Peyer's patch (tissue), 4 donors: ENCODE measurements around the gene SLC26A3. TPM values are rescaled to one million over a fixed set of nuclear protein-coding genes. Genes with fewer than 3 reads are reported as not detected.
A peak's percentile ranks its signal among the peaks of the same experiment; 100 is the strongest.

Experiments used
- DNase-seq, 3 donors: peaks; one replicate each; pipeline ENCODE4 v3.0.0-alpha.2; 2017 to 2019
- H3K27ac ChIP-seq, 4 donors: fragments of 200-600 bp; sonication (generic); one replicate each; pipeline ENCODE4 v1.5.1; 2016 to 2019
- H3K27me3 ChIP-seq, 2 donors: fragments of 200-600 bp; sonication (generic); one replicate each; pipeline ENCODE4 v1.5.1; 2019
- H3K36me3 ChIP-seq, 3 donors: fragments of 200-600 bp; sonication (generic); one replicate each; pipeline ENCODE4 v1.5.1; 2016 to 2019
- H3K4me1 ChIP-seq, 4 donors: fragments of 200-600 bp; sonication (generic); one replicate each; pipeline ENCODE4 v1.5.1; 2016 to 2019
- H3K4me3 ChIP-seq, 4 donors: fragments of 200-600 bp; sonication (generic); 1 replicate in 3 of 4; 2 replicates in 1 of 4; pipeline ENCODE4 v1.5.1; 2016 to 2019; ENCODE audit warnings: mild to moderate bottlenecking in 1 of 4
- H3K9me3 ChIP-seq, 4 donors: fragments of 200-600 bp; sonication (generic); one replicate each; pipeline ENCODE4 v1.5.1; 2016 to 2019; ENCODE audit warnings: mild to moderate bottlenecking in 1 of 4
- CTCF ChIP-seq, 6 experiments: fragments of 450-650 bp in 4 of 6; fragments of 200-600 bp in 2 of 6; sonication (generic) in 1 of 6; IDR thresholded peaks; one replicate each; pipeline ENCODE4 v1.5.1; 2017 to 2019; ENCODE audit warnings: antibody characterized with exemption in 6 of 6, mild to moderate bottlenecking in 3 of 6, moderate library complexity in 1 of 6
- POLR2A ChIP-seq, 2 donors: fragments of 450-650 bp; IDR thresholded peaks; one replicate each; pipeline ENCODE4 v1.5.1; 2017; ENCODE audit warnings: antibody characterized with exemption in 2 of 2, mild to moderate bottlenecking in 2 of 2, moderate library complexity in 2 of 2
- total RNA-seq, 4 donors: library from RNA; depleted of rRNA; stranded (reverse); fragments of >200 nt; gene quantifications; one replicate each; pipeline ENCODE4 v1.1.0, GENCODE V29; 2016

SLC26A3 gene
- total RNA-seq, 4 donors from 2014 or later = 6.6 to 587 (median 341) TPM

GRCh38 chr7:107744345-107744750 is 58.7 kb downstream of the SLC26A3 start:
- no peak for DNase-seq
- peak overlapping the region; percentile 71 to 90 (median 84) for H3K4me3 ChIP-seq
- TF ChIP-seq POLR2A (IDR thresholded peaks at IDR 0.05) (no peak), CTCF (IDR thresholded peaks at IDR 0.05) (peak in 1 of 6 experiments; percentile 11)
- H3K9me3 ChIP-seq = no peaks in the 10 kb centered on the region
- H3K4me1 ChIP-seq = peaks cover 0 to 39% (median 10%) of the 10 kb centered on the region in 4 donors
- H3K27me3 ChIP-seq = no peaks in the 10 kb centered on the region
- H3K27ac ChIP-seq = peak overlapping the region; percentile 89 to 98 (median 96)
- peaks cover 0 to 8% (median 0%) of the 10 kb centered on the region in 3 donors for H3K36me3 ChIP-seq

- Histone ChIP-seq H3K9me3 (no peaks in the 10 kb centered on the region), H3K27ac (peak within 1 kb of the TSS; percentile 89 to 98 (median 96)), H3K4me3 (peak within 1 kb of the TSS; percentile 71 to 90 (median 84)), H3K27me3 (no peaks in the 10 kb centered on the region), H3K4me1 (peaks cover 0 to 39% (median 10%) of the 10 kb centered on the region in 4 donors), H3K36me3 (peaks cover 0 to 2% (median 0%) of the 10 kb centered on the region in 3 donors)
- TF ChIP-seq CTCF (IDR thresholded peaks at IDR 0.05) (peak; percentile 44 to 84 (median 72)), POLR2A (IDR thresholded peaks at IDR 0.05) (peak; percentile 40 to 62)
- DNase-seq = peak; percentile 96 to 99 (median 98)
Observed at GRCh38 chr7:107743567-107744344, 59.3 kb downstream of the SLC26A3 start, which contains the start of gene CBLL1. CBLL1 (plus strand) TSS chr7:107744142; CDS start chr7:107744164, 22 bp downstream.

GRCh38 chr7:107742678-107743566 is 60.1 kb downstream of the SLC26A3 start:
- Histone ChIP-seq H3K27me3 (no peaks in the 10 kb centered on the region), H3K4me1 (peaks cover 0 to 32% (median 10%) of the 10 kb centered on the region in 4 donors), H3K9me3 (no peaks in the 10 kb centered on the region), H3K27ac (peak overlapping the region; percentile 89 to 98 (median 96)), H3K4me3 (peak overlapping the region; percentile 71 to 90 (median 84)), H3K36me3 (no peaks in the 10 kb centered on the region)
- peak; percentile 59 to 81 (median 77) for DNase-seq
- TF ChIP-seq CTCF (IDR thresholded peaks at IDR 0.05) (no peak), POLR2A (IDR thresholded peaks at IDR 0.05) (no peak)

GRCh38 chr7:107728276-107728675 is 74.7 kb downstream of the SLC26A3 start:
- Histone ChIP-seq H3K27ac (no peak overlapping the region), H3K27me3 (no peaks in the 10 kb centered on the region), H3K4me3 (no peak overlapping the region), H3K36me3 (no peaks in the 10 kb centered on the region), H3K9me3 (no peaks in the 10 kb centered on the region), H3K4me1 (no peaks in the 10 kb centered on the region)
- no peak for TF ChIP-seq CTCF (IDR thresholded peaks at IDR 0.05)
- TF ChIP-seq POLR2A (IDR thresholded peaks at IDR 0.05) = no peak
- no peak for DNase-seq

- TF ChIP-seq POLR2A (IDR thresholded peaks at IDR 0.05) (no peak), CTCF (IDR thresholded peaks at IDR 0.05) (no peak)
- Histone ChIP-seq H3K27me3 (no peaks in the 10 kb centered on the region), H3K27ac (no peak overlapping the region), H3K36me3 (no peaks in the 10 kb centered on the region), H3K4me3 (no peak overlapping the region), H3K4me1 (no peaks in the 10 kb centered on the region), H3K9me3 (no peaks in the 10 kb centered on the region)
- no peak for DNase-seq
Observed at GRCh38 chr7:107726356-107727130, 76.5 kb downstream of the SLC26A3 start.
